ENCODE measurements around the gene RHOB. TPM values are rescaled to one million over a fixed set of nuclear protein-coding genes. Genes with fewer than 3 reads are reported as not detected.

RHOB gene
- total RNA-seq, 4 donors from 2014 or later, result 1,174 to 1,482 (median 1,322) TPM

DNA sequence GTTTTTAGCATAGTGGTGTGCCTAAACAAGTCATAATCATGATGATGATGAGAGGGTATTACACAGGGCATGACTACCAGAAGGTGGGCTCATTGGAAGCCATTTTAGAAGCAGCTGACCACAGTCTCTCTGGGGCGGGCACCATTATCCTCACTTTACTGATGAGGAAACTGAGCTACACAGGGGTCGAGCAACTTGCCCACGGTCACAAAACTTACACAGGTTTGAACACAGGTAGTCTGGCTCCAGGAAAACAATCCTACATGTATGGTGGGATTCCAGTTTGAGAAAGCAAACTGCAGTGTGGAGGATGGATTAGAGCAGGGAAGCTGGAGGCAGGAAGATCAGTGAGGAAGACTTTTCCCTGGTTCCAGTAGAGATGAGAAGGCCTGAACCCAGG is 6.2 kb downstream of the RHOB start:
- H3K9me3 ChIP-seq, result no peaks in the 10 kb centered on the region
- peaks cover 7 to 61% (median 24%) of the 10 kb centered on the region in 3 donors for H3K4me1 ChIP-seq
- no peaks in the 10 kb centered on the region for H3K27me3 ChIP-seq
- 88% methylated on average over 3 of the region's 3 CpGs; no CpG with 5 or more reads in 1 of the 2 donors for WGBS, 2 donors (ENCODE audit: low coverage in 1 of 2)
- no peak for ATAC-seq
- peaks cover 0 to 12% of the 10 kb centered on the region in 2 donors for H3K36me3 ChIP-seq
- H3K4me3 ChIP-seq, result no peak overlapping the region
- H3K27ac ChIP-seq, result peak overlapping the region; percentile 83 to 100 (median 99)
- TF ChIP-seq POLR2AphosphoS5 (IDR thresholded peaks at IDR 0.05), result peak; percentile 23
- TF ChIP-seq, protein P1, sequence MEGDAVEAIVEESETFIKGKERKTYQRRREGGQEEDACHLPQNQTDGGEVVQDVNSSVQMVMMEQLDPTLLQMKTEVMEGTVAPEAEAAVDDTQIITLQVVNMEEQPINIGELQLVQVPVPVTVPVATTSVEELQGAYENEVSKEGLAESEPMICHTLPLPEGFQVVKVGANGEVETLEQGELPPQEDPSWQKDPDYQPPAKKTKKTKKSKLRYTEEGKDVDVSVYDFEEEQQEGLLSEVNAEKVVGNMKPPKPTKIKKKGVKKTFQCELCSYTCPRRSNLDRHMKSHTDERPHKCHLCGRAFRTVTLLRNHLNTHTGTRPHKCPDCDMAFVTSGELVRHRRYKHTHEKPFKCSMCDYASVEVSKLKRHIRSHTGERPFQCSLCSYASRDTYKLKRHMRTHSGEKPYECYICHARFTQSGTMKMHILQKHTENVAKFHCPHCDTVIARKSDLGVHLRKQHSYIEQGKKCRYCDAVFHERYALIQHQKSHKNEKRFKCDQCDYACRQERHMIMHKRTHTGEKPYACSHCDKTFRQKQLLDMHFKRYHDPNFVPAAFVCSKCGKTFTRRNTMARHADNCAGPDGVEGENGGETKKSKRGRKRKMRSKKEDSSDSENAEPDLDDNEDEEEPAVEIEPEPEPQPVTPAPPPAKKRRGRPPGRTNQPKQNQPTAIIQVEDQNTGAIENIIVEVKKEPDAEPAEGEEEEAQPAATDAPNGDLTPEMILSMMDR (IDR thresholded peaks at IDR 0.05), result no peak
- TF ChIP-seq EP300 (IDR thresholded peaks at IDR 0.05), result no peak
- no peak for TF ChIP-seq POLR2A (IDR thresholded peaks at IDR 0.05)

DNA sequence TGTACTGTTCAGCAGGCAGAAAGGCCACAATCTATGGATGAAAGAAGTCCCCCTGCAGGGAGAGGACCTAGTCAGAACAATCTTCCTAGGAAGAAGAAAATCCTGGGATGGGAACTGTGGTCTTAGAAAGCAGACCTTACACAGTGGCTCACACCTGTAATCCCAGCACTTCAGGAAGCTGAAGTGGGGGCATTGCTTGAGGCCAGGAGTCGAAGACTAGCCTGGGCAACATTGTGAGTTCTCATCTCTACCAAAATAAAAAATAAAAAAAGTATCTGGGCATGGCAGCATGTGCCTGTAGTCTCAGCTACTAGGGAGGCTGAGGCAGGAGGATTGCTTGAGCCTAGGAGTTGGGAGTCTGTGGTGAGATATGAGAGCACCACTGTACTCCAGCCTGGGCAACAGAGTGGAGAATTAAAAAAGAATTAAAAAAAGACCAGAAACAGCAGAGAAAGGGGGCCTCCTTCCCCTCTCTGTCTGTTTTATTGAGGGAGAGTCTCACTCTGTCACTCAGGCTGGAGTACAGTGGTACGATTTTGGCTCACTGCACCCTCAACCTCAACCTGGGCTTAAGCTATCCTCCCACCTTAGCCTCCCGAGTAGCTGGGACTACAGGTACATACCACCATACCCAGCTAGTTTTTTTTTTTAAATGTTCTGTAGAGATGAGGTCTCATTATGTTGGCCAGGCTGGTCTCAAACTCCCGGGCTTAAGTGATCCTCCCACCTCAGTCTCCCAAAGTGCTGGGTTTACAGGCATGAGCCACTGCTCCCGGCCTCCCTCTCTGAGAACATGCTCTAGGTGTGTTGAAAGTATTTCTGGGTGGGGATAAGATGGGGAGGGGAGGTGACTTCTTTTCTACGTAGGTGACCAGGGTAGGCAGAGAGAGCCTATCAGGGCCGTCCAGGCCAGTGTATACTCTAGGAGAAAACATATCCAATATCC is 7.4 kb downstream of the RHOB start:
- Histone ChIP-seq H3K27me3 (no peaks in the 10 kb centered on the region), H3K4me3 (no peak overlapping the region), H3K9me3 (no peaks in the 10 kb centered on the region), H3K27ac (peak overlapping the region; percentile 54 to 100 (median 99)), H3K4me1 (peaks cover 7 to 61% (median 24%) of the 10 kb centered on the region in 3 donors), H3K36me3 (no peaks in the 10 kb centered on the region)
- no peak for TF ChIP-seq EP300 (IDR thresholded peaks at IDR 0.05)
- TF ChIP-seq POLR2AphosphoS5 (IDR thresholded peaks at IDR 0.05), result peak; percentile 21
- ATAC-seq, result no peak
- WGBS, 2 donors (ENCODE audit: low coverage in 1 of 2), result 94 to 96% methylated on average over 4 to 6 of the region's 7 CpGs

DNA sequence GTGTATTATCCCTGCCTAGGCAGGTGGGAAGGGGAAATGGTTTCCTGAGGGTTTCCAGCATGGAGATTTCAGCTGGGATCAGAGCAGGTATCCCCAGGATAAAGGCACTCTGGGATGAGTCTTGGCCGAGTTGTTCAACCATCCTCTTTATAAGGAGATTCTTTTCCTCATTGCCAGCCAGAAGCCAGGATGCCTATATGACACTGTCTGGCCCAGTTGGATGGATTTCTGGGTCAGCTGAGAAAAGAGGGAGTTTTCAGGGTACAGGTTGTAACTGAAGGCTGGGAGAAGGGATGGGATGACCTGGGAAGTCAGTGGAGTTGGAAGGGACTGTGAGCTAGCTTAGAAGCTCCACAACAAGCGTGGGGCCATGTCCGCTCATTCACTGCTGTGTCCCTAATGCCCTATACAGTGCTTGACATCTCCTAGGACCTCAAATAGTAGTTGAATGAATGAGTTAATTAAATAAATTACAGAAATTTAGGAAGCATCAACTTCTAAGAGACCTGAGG is 8.3 kb downstream of the RHOB start:
- ATAC-seq, result no peak
- peak overlapping the region; percentile 54 to 100 (median 92) for H3K27ac ChIP-seq
- H3K36me3 ChIP-seq, result no peaks in the 10 kb centered on the region
- no peak overlapping the region for H3K4me3 ChIP-seq
- TF ChIP-seq POLR2A (IDR thresholded peaks at IDR 0.05), result no peak
- TF ChIP-seq EP300 (IDR thresholded peaks at IDR 0.05), result no peak
- no peak for TF ChIP-seq POLR2AphosphoS5 (IDR thresholded peaks at IDR 0.05)
- TF ChIP-seq, protein P1 (IDR thresholded peaks at IDR 0.05), result no peak
- WGBS, 2 donors (ENCODE audit: low coverage in 1 of 2), result 20 to 90% methylated on average over 1 to 3 of the region's 3 CpGs
- H3K27me3 ChIP-seq, result no peaks in the 10 kb centered on the region
- H3K4me1 ChIP-seq, result peaks cover 7 to 58% (median 24%) of the 10 kb centered on the region in 3 donors
- H3K9me3 ChIP-seq, result no peaks in the 10 kb centered on the region

DNA sequence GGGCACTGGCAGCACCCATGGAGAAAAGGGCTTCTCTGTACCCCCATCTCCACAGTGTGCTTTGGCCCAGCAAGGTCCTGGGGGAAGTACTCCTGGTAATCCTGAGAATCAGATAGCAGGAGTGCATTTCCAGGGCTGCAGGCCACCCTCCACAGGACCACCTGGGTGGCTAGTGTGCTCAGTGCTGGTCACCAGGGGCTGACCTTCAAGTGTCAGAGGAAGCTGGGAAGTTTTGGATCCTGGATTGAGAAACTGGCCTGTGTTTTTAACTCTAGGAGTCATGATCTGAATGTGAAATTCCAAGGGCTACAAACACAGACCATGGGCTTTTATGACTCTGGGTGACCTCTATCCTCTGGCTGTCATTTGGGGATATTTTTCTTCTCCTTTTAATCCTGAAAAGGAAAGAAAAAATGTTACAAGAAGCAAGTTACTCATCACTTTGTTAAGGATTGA is 9.3 kb downstream of the RHOB start:
- no peaks in the 10 kb centered on the region for H3K36me3 ChIP-seq
- H3K4me1 ChIP-seq, result peaks cover 7 to 48% (median 17%) of the 10 kb centered on the region in 3 donors

More for the DNA sequence above, 9.3 kb downstream of the RHOB start:
- Histone ChIP-seq H3K9me3 (no peaks in the 10 kb centered on the region), H3K4me3 (no peak overlapping the region), H3K27me3 (no peaks in the 10 kb centered on the region), H3K27ac (peak overlapping the region; percentile 54 to 100 (median 92))
- peak; percentile 4 for ATAC-seq
- TF ChIP-seq, protein P1 (IDR thresholded peaks at IDR 0.05), result peak in 1 of 4 experiments; percentile 4
- TF ChIP-seq POLR2AphosphoS5 (IDR thresholded peaks at IDR 0.05), result peak; percentile 70
- TF ChIP-seq EP300 (IDR thresholded peaks at IDR 0.05), result no peak
